ENCODE results near the gene DAPP1.
A peak's percentile ranks its signal among the peaks of the same experiment; 100 is the strongest.
"Not testable (repeated sequence)": the region's sequence is repeated elsewhere in the genome, so short reads cannot be mapped to it uniquely, and the experiment has no call there.

DAPP1 gene, protein sequence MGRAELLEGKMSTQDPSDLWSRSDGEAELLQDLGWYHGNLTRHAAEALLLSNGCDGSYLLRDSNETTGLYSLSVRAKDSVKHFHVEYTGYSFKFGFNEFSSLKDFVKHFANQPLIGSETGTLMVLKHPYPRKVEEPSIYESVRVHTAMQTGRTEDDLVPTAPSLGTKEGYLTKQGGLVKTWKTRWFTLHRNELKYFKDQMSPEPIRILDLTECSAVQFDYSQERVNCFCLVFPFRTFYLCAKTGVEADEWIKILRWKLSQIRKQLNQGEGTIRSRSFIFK

DNA sequence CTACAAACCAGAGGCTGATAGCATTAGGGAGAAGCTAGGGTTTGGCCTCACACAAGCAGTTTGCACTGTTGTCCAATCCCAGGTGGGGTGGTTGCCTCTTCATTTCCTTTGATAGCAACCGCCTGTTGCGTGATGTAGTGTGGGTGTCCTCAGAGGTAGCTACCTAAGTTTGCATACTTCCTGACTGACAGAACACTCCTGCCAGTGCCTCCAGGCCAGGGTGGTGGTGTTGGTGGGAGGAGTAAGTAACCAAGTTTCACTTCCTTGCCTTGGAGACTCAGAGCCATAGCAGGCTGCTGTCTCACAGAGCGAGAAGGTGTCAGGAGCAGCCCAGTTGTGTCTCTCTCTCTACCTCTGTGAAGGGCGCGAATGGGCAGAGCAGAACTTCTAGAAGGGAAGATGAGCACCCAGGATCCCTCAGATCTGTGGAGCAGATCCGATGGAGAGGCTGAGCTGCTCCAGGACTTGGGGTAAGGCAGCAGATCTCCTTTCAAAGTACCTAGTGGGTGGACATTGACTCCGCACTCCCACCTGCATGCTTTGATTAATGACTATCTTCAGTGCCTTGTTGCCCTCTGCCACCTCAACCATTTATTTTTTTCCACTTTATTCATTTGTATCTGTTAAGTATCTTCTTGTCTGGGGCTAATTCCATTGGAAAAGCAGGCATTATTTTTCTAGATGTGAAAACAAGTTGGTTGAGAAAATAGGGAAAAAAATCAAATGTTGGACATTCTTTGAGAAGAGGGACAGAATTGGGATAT is at the start of gene DAPP1:
Gene DAPP1, plus strand, starts transcription at position 283 of the 764 bp plus-strand sequence. Its CDS starts 87 bp downstream, at position 370.
- peak; percentile 80 to 82 for DNase-seq

DNA sequence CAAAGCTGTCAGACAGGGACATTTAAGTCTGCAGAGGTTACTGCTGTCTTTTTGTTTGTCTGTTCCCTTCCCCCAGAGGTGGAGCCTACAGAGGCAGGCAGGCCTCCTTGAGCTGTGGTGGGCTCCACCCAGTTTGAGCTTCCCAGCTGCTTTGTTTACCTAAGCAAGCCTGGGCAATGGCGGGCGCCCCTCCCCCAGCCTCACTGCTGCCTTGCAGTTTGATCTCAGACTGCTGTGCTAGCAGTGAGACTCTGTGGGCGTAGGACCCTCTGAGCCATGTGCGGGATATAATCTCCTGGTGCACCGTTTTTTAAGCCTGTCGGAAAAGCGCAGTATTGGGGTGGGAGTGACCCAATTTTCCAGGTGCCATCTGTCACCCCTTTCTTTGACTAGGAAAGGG is 45.8 kb upstream of the DAPP1 start:
- not testable (repeated sequence) for DNase-seq

DNA sequence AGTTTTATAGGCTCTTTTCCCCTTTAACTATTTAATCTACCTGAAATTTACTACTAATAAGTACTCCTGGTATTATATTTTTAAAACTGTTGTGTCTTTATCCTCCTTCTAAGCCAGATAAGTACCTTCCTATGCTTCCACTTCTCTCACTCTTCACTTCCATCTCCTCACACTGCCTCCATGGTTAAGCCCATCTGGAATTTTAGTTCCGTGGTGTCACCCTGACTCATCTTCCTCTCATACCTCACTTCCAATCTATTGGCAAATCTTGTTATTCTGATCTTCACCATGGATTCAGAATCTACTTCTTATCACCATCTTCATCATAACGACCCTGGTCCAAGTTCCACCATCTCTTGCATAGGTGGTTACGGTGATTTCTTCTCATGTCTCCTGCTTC is 32.7 kb upstream of the DAPP1 start:
- no peak for DNase-seq

DNA sequence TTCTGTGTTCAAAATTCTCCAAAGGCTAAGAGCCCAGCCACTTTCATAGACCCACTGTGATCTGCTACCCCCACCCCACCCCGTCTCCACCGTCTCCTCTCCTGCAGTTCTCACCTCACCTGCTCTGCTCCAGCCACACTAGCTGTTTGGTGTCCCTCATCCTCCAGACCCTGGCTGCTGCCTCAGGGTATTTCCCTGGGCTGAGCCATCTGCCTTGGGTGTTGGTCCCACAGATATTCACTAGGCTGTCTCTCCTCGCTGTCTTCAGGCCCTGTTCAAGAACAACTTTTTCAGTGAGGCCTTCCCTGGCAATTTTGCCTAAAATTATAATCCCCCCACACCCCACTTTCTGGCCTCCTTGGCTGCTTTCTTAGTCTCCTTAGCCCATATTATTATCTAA is 31.8 kb upstream of the DAPP1 start:
- DNase-seq: no peak

DNA sequence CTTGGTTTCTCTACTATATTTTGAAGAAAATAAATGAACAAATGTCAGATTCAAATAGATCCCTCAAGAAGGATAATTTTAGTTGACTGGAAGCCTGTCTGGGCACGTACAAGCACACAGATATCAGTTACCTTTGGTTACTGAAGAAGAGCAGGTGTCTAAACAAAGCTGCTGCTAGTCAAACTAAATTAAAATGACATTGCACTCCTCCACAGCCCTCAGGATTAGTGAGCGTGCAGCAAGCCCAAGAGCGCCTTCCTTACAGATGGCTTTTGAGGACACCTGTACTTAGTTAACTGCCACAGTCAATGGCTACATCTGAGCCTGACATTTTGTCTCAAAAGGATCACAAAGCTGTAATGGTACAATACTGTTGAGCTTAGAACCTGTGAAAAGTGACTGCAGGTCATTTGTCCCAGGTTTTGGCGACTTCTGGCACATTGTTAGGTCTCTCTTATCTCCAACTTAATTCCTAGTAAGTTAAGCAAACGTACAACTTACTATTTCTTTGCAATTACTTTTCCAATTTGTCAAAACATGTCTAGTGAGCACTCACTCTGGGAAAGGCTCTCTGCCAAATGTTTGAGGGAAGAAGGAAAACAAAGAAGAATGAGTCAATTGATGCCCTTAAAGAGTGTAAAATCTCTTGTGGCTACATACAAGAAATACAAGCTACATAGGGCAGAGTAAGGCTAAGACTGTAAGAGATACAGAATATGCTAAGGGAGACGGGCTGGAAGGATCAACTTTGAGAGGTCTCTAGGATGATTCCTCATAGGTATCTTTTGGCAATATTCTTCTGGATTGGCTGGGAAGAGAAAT is 25.6 kb upstream of the DAPP1 start:
- no peak for DNase-seq

DNA sequence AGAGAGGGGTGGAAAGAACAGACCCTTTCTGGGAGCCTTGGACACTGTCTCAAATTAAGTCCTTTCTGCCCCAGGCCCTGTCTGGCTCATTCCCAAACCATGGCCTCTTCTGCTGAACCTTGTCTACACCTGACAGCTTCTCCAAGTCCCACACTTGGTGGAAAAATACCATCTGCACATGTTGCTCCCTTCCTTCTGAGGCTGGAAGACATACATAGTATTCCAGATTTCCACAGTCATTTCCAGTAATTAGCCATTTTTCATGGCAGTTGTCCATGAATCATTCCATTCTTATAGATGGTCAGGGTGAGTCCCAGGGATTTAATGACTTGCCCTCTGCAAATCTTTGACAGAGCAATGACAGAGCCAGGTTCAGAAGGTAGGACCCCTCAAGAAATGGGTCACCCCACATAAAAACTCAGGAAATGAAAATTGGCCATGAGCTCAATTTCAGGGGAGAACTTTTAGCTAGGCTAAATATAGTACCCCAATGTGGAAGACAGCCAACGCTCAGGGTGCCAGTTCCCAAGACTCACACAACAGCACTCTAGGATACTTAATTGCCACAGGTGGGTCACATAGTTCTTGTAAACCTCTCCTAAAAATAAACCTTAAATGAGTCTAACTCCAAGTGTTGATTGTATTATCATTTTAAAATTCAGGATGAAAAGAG is 16.2 kb upstream of the DAPP1 start:
- no peak for DNase-seq

DNA sequence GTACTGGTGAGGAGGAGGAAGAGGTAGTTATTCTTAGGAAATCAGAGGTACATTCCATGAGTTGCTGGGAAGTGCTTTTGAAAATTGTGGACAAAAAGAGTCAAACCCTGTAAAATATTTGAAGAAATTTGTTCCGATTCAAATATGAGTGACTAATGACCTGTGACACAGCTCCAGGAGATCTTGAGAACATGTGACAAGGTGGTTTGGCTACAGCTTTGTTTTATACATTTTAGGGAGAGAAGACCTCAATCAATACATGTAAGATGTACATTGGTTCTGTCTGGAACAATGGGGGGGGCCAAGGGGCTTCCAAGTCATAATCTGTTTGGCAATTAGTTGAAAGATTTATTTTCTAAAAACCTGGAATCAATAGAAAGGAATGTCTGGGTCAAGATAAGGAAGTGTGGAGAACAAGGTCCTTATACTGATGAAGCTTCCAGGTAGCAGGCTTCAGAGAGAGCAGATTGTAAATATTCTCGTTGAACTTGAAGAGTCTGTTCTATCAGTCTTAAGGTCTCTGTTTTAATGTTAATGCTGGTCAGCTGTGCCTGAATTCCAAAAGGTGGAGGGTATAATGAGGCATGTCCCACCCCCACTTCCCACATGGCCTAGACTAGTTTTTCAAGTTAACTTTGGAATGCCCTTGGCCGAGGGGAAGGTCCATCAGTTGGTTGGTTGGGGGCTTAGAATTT is 15.5 kb upstream of the DAPP1 start:
- DNase-seq: no peak

DNA sequence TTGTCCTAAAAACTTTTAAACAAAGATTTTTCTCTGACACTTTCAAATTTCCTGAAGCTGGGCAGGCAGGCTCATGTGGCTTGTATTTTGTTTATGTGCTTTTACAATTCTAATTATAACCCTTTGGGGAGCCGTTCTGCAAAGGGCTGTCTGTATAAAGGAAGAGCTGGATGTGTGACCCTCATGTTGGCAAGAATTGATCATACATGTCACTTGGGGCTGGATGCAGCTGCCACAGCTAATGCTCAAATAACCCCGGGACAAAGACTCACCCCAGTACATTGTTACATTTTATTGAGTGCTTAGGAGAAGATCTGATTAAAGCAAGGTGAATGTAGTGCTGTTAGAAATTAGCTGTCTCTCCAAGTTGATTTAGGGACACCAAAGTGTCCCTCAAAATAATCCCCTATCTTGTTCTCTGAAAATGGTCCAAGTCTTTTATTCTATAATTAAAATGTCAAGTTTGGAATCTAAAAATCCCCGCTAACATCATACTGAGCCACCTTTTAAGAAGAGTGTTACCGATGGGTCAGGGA is 13.0 kb upstream of the DAPP1 start:
- no peak for DNase-seq

DNA sequence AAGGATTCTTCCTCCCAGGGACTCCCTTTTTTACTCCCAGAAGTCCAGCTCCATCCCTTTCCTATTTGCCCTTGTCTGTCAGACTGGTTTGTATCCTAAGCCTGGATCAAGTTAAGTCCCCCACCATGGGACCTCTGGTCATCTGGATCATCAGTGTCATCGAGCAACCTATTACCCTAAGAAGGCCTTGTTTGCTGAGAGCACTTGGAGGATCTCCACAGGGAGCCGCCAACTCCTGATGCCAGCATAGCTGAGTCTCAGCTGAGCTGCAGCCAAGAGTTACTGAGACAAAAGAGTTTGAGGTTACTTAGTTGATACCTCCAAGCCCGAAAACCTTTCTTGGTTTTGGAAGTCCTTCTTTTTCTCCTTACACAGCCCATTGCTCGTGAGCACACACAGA is 10.1 kb upstream of the DAPP1 start:
- no peak for DNase-seq

DNA sequence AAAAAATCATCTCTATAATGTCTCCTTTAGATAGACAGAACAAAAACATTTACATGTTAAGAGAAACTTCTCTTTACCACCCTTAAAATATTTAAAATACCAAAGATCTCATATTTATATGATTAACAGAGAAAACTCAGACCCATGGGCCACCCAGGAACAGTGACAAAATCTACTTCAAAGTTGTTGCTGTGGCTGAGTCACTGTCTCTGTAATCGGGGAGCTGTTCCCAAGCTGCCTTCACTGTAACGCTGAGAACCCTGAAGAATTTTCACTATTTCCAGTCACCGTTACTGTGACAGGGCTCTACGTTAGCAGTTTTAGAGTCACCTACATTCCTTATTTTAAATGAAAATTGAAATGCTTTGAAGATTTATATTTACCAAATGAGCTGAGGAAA is 9.0 kb upstream of the DAPP1 start:
- DNase-seq: no peak

DNA sequence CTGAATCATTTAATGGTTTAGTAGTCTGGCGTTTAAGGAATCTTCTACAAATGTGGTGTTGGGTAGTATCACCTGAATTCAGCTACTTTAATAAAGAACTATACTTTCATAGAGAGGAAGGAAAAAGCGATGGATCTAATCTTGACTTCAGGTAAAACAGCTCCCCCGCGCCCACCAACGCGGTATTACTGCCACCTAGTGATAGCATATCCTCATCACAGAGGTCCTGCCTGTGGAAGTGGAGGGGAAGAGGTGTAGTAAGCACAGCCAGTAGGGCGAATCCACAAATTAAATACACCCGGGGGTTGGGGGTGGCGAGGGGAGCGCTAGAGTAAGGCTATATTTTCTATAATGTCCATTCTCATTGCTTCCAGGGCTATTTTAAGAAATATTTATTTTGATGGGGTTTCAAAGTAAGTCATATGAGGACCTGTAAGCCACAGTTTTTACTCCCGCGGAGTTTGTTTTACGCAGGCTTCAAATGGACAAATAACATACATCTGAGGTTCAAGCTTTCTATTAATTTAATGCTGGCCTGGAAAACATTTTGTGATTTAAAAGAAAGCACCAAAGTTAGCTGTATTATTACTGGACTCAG is 8.3 kb upstream of the DAPP1 start:
- DNase-seq: peak; percentile 80 to 84

DNA sequence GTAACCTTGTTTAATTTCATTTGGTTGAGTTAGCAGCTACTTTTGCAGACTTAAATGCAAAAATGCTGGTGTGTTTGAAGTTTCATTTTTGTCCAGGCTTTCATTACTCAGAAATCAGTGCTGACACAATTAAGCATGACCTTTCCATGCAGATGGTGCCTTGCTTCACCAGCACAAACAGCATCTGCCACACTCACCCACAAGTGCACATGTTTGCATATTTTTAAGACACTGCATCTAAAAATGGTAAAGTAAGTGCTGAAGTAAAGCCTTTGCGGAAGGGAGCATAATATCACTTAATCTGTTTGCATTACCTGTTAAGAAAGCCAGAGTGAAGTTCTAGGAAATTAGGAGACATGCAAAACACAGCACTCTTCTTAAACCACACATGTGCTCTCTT is 7.3 kb upstream of the DAPP1 start:
- DNase-seq: no peak

DNA sequence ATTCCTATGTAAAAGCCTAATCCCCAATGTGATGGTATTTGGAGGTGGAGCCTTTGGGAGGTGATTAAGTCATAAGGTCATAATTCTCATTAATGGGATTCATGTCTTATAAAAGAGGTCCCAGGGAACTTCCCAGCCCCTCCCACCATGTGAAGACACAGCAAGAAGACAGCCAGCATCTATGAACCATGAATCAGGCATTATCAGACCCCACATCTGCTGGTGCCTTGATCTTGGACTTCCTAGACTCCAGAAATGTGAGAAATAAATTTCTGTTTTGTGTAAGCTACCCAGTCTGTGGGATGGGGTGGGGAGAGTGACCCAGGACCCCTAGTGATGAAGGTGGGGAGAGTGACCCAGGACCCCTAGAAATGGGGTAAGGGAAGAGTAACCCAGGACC is 6.1 kb upstream of the DAPP1 start:
- no peak for DNase-seq

DNA sequence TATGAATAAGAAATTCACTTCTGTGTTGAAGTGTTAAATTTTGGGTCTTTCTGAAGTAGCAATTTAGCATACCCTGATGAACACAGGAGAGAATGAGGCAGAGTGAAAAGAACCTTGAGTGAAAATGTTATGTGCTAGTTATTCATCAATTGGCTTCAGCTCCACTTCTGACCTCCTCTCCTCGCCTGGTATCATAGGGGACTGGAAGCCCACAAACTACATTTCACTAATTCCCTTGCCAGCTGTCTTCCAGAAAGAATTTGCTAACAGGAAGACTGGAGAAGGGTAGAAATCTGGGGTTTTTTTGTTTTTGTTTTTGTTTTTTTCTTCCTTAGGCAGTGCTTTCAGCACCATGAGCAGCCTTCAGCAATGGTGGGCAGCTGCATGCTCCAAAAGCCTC is 5.5 kb upstream of the DAPP1 start:
- DNase-seq: no peak

DNA sequence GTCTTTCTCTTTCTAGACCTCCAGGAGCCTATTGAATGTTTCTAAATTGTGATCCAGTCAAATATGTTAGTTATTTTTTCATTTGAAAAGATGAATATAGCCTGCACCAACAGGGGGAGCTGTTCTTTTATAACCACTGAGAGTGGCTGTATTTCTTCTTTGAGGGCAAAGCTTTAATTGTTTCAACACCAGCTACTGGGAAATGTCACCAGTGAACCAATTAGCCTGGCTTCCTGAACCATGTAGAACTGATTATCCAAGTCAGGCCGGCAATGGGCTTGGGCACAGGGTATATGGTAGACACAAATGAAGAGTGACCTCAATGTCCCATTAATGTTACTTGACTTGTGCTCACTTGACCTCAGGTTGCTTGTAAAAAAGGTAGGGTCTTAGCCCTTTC is 4.8 kb upstream of the DAPP1 start:
- peak; percentile 47 to 51 for DNase-seq

DNA sequence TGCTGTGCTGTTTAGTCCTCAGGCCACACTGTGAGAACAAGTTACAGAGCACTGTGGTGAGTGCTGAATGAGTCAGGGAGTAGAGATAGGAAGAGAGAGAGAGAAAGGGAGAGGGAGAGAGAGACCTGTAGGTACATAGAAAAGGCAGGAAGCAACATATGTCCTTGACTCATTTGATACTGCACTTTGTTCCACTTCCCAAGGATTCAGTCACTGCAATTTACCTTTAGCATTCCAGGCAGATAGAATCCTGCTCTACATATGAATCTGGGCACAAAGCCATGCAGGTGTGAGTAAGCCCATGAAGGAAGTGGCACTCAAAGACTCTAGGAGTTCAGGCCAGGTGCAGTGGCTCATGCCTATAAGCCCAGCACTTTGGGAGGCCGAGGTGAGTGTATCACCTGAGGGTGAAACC is 1.0 kb upstream of the DAPP1 start:
- peak; percentile 34 to 54 for DNase-seq

DNA sequence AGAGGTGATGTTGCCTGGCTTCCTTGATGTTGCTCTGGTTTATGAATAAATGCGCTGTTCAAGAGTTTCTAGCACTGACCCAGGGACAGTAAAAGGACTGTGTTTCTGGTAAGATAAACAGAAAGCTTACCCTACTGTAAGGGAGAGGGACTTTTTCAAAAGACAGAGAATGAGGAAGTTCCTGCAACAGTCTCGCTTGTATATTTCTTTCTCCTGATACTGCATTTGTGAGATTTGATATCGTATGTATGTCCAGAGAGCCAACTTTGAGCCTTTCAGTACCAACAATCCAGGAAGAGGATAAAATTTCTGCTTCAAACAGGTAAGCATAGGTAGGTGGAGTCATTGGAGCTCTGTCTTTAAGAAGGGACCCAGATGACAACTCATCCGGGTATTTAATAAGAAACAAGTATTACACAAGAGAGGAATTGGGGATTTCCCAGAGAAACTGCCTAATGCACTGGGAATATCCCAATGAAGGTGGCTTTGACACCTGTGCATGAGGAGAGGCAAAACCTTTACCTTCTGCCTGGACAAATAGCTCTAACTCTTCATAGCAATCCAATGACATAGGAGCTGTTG is 773 bp downstream of the DAPP1 start:
- no peak for DNase-seq

DNA sequence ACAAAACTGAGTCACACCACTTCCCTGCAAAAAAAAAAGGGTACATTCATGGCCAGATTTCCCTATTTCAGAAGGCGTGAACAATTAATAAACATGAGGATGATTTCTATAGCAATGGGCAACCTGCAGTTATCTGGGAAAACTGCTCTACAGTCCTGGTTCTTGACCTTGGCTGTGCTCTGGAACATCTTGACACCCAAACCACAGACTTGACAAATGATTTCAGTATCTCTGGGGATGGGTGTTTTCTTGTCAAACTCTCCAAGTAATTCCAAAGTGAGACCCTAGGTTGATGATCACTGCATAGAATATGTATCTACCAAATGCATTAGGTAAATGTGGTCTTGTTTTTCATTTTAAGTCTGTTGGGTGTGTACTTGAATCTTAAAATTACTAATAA is 2.0 kb downstream of the DAPP1 start:
- no peak for DNase-seq

DNA sequence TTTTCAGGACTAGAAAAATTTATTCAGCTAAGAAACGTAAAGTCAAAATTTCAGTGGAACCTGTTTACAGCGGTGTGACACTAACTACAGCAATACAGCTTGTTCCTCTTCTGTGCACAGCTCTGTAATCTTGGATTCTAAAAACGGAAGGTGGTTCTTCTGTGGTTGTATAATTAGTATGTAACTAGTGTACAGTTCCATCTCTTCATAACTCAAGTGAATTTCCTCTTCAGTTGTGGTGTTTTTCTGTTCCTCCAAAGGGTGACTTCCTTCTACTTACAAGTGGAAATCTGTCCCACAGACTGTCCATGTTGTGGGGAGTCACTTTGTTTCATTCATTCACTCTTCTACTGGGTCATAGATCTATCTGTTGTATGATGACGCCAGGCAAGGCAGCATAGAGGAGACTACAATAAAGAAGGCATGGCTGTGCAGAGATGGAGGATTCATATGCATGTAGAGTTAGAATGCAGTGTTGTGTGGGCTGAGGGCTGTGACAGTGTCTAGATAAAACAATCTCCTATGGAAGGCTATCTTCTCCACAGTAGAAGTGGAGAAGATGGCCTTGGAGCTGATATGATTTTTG is 5.4 kb downstream of the DAPP1 start:
- DNase-seq: no peak

DNA sequence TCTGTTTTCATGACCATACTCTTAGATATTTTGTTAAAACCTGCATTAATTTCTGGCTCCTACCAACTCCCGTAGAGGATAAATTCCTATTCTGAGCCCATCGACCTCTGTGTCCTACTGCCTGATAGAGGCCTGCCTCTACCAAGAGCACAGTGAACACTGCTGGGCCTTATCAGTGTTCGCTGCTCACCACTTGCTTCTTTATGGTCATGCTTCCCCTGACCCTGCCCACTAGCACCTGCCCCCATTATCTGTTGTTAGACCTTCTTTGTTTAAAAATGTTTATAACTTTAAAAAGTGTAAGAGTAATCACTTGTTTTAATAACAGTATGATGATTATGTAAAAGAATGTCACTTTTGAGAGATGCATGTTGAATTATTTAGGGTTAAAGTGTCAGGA is 6.1 kb downstream of the DAPP1 start:
- no peak for DNase-seq

DNA sequence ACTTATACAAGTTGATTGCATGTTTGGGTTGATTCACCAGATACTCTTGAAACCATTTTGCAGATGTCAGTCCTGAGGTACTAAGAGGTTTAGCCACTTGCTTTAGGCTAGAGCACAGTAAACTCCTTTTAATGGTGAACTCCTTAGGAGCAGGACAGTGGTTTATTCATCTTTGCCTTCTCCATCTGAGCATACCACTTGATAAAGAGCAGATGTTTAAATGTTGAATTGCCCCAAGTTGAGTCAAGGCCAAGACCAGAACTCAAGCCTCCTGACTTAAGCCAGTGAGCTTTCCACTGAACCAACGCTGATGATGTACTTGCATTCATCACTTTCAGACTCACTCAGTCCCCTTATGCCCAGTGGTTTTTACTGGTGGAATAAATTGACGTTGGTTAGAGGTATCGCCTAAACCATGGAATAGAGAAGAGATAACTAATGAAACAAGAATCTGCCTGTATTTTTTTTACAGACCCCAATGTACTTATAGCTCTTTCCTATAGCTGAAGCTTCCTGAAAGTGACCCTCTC is 7.5 kb downstream of the DAPP1 start:
- DNase-seq: no peak

Data from activated T-cell treated with anti-CD3 and anti-CD28 coated beads, Interleukin-2, amount 50 U/mL, for 48 hours (primary cell).